Measurements from ENCODE around the gene MDC1.
A peak's percentile ranks its signal among the peaks of the same experiment; 100 is the strongest.
"Not testable (repeated sequence)": the region's sequence is repeated elsewhere in the genome, so short reads cannot be mapped to it uniquely, and the experiment has no call there.

The MDC1 gene, protein sequence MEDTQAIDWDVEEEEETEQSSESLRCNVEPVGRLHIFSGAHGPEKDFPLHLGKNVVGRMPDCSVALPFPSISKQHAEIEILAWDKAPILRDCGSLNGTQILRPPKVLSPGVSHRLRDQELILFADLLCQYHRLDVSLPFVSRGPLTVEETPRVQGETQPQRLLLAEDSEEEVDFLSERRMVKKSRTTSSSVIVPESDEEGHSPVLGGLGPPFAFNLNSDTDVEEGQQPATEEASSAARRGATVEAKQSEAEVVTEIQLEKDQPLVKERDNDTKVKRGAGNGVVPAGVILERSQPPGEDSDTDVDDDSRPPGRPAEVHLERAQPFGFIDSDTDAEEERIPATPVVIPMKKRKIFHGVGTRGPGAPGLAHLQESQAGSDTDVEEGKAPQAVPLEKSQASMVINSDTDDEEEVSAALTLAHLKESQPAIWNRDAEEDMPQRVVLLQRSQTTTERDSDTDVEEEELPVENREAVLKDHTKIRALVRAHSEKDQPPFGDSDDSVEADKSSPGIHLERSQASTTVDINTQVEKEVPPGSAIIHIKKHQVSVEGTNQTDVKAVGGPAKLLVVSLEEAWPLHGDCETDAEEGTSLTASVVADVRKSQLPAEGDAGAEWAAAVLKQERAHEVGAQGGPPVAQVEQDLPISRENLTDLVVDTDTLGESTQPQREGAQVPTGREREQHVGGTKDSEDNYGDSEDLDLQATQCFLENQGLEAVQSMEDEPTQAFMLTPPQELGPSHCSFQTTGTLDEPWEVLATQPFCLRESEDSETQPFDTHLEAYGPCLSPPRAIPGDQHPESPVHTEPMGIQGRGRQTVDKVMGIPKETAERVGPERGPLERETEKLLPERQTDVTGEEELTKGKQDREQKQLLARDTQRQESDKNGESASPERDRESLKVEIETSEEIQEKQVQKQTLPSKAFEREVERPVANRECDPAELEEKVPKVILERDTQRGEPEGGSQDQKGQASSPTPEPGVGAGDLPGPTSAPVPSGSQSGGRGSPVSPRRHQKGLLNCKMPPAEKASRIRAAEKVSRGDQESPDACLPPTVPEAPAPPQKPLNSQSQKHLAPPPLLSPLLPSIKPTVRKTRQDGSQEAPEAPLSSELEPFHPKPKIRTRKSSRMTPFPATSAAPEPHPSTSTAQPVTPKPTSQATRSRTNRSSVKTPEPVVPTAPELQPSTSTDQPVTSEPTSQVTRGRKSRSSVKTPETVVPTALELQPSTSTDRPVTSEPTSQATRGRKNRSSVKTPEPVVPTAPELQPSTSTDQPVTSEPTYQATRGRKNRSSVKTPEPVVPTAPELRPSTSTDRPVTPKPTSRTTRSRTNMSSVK (N-terminal part only)

DNA sequence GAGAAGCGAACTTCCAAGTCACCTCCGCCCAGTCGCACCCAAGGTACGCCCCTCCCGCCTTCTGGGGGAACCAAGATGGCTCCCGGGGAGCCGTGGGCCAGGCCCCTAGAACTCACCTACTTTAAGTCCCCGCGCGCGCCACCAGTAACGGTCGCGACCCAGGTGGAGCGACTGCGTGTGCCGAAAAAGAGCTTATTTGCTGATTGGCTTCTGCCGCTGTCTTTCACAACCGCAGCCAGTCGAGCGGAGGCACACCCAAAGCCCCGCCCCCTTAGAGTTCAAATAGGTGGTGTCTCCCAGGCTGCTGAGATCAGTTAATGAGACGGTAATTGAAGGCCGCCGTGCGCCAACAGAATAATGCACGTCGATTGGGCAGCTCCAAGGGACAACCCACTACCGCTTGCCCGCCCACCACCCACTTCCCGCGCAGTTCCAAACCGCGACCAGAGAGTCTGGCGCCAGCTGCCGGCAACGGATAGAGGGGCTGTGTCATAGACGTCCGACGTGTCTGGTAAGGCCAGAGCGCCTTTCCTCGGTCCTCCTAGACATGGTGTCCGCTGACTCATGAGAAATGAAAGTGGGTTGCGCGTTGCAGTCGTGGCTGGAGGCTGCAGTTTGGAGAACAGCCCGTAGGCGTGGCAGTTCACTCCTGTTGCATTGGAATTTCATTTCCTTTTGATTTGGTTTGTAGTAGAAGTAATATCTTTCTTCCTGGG lies at the start of gene MDC1:
MDC1 (minus strand) TSS at position 153 of the 716 bp plus-strand sequence. CDS start 2,106 bp downstream, outside the sequence.
- DNase-seq (ENCODE audit: low read depth), result peak; percentile 100

DNA sequence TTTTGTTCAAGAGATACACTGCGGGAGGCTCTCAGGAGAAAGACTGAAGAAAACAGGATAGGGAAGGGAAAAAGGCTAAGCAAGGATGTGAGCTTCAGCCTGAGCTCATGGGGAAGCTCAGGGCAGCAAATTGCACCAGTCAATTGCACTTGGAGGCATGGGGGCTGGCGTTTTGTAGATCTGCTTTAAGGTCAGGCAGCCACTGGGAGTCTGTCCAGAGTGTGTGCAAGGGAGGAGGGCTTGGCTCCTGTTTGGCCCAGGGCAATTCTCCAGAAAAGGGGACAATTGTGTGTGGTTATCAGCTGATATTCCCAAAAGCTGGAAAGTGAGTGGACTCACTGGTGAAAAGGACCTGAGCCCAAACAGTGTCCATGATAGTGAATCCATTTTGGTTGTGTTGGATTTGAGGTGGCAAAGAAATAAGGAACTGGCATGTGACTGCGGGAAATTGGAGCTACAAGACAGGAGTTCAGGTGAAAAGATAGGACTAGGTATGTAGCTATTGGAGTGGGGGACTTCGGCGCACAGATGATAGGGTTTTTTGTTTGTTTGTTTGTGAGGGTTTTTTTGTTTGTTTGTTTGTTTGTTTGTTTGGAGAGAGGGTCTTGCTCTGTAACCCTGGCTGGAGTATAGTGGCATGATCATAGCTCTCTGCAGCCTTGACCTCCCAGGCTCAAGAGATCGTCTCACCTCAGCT lies 49.5 kb upstream of the MDC1 start:
- DNase-seq (ENCODE audit: low read depth), result no peak

DNA sequence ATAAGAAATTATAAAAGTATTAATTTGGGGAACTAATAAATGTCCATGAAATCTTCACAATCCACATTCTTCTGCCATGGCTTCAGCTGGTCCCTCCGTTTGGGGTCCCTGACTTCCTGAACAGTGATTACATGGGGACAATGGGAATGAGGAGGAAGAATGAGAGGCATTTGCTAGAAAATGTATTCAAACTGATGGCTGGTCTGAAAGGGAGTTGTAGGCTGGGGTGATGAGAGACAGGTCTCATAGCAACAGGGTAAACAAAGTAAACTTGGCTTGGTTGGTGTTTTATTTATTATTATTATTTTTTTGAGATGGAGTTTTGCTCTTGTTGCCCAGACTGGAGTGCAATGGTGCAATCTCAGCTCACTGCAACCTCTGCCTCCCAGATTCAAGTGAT lies 48.4 kb upstream of the MDC1 start:
- DNase-seq (ENCODE audit: low read depth), result not testable (repeated sequence)

DNA sequence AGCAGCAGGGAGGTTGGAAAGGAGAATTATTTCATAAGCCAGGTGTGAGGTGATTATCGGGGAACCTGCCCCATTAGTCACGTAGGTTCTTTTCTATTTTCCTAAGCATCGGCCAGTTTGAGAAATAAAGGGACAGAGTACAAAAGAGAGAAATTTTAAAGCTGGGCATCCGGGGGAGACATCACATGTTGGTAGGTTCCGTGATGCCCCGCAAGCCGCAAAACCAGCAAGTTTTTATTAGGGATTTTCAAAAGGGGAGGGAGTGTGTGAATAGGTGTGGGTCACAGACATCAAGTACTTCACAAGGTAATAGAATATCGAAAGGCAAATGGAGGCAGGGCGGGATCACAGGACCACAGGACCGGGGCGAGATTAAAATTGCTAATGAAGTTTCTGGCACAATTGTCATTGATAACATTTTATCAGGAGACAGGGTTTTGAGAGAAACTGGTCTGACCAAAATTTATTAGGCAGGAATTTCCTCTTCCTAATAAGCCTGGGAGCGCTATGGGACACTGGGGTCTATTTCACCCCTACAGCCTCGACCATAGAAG lies 47.5 kb upstream of the MDC1 start:
- not testable (repeated sequence) for DNase-seq (ENCODE audit: low read depth)

DNA sequence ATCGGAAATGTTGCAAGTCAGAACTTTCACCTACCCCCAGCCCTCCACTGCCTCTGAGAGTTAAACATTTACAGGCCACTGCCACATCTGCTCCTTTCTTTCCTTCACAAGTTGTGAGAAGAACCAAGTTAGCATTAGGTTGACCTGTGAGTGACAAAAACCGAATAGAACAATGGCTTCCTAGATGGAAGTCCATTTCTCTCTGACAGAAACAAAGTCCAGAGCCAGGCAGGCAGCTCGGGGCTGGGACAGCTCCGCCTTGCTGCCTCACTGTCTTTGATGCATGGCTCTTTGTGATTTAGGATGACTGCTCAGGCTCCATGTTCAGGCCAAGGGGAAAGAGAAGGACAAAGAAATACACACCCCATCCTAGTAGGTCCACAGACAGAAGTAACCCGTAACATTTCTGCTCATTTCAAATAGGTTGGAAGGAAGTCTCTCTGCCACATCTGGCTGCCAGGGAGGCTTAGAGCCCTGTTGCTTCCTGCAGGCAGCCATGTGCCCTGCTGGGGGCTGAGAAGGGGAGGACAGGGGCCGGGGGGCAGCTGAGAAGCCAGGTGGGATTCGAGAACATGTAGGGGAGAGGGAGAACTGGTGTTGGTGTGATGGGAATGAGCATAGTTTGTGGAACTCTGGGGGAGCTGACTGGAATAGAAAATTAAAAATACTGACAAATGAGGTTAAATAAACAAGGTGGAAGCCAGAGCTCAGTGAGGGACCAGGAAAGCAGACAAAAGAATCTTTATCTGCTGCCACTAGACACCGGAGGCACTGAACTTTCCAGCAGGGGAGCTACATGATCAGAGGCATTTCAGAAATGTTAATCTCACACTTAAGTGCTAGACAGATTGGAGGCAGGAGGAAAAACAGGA lies 46.8 kb upstream of the MDC1 start:
- peak; percentile 45 for DNase-seq (ENCODE audit: low read depth)

DNA sequence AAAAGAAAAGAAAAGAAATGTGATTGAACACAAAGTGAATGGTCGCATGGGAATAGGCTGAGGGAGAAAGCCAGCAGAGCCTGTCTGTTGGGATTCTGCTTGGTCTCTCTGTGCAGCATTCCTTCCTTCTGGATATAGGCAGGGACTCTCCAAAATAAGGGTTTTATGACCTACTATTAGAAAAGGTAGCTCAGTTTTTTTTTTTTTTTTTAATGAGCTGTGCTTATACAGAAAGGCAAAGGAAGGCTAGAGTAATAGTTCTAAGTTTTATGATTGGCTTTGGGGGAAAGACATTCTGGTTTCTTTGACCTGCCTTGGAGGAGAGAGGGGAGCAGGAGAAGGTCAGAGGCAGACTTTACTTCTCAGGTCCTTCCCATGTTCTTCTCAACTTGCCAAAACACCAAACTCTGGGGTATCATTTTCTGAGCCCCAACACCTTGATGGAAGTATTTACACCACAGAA lies 46.1 kb upstream of the MDC1 start:
- no peak for DNase-seq (ENCODE audit: low read depth)

DNA sequence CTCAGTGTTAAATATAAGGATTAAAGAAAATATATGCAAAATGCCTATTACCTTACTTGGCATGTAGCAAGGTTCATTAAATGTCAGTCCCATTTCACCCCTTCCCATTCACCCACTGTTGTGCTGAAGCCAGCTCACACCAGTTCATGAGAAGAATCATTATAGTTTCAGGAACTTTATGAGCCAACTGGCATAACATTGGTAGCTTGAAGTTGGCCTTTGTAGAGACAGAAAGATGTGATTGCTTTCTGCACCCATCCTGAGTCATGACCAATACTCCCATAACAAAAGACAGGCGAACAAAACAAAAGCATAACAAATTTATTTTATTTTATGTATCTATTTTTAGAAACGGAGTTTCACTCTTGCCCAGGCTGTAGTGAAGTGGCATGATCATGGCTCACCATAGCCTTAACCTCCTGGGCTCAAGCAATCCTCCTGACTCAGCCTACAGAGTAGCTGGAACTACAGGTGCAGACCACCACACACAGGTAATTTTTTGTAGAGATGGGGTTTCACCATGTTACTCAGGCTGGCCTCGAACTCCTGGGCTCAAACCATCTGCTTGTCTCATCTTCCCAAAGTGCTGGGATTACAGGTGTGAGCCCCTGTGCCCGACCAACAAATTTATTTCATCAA lies 44.8 kb upstream of the MDC1 start:
- DNase-seq (ENCODE audit: low read depth), result no peak

DNA sequence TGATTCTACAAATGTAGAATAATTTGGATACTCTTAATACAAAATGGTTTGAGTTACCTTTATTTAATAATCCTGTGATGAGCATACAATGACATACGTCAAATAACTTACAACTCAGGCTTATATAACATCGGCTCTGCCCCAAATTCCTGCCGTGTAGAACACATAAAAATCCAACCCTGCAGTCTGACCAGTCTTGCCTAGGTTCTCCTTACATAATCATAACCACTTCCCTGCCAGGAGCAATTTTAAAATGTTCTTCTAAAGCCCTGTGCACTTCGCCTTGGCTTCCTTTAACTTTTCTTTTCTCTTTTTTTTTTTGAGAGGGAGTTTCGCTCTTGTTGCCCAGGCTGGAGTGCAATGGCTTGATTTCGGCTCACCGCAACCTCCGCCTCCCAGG lies 43.5 kb upstream of the MDC1 start:
- no peak for DNase-seq (ENCODE audit: low read depth)

DNA sequence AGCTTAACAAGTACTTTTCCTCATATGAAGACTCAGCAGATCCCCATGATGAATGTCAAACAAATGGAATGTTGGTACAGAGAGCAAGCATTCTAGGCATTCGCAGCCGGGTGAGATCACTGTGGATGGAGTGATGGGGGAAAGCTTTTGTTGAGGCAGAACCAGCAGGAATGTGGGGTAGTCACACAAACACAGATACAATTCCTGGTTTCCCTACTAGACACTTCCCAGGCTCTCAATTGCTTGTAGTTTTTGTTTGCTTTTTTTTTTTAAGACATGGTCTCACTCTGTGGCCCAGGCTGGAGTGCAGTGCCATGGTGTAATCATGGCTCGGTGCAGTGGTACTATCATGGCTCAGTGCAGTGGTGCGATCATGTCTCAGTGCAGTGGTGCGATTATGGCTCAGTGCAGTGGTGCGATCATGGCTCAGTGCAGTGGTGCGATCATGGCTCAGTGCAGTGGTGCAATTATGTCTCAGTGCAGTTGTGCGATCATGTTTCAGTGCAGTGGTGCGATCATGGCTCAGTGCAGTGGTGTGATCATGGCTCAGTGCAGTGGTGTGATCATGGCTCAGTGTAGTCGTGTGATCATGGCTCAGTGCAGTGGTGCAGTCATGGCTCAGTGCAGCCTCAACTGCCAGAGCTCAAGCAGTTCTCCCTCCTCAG lies 42.6 kb upstream of the MDC1 start:
- DNase-seq (ENCODE audit: low read depth), result peak; percentile 98

DNA sequence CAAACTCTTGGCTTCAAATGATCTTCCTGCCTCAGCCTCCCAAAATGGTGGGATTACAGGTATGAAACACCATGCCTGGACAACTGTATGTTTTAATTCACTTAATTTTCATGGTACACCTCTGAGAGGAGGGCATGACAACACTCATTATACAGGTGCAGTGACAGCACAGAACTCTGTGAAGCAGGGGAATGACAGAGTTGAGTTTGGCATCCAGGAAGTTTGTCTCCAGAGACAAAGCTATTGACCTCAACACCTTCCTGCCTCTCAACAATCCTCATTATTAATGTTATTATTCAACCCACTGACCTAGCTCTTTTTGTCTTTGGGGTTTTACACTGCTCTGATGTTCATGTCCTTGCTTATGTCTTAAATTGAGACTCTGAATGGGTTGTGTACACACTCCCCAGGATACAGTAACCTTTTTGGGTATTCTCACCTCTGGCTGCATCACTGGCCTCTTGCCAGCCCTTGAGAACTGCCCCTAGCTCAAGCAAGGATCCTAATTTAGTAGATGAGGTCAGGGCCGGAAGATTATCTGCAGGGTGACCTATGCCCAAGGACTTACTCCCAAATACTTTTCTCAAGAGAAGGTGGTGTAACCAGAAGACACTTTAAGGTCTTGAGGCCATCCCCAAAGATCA lies 40.3 kb upstream of the MDC1 start:
- no peak for DNase-seq (ENCODE audit: low read depth)

DNA sequence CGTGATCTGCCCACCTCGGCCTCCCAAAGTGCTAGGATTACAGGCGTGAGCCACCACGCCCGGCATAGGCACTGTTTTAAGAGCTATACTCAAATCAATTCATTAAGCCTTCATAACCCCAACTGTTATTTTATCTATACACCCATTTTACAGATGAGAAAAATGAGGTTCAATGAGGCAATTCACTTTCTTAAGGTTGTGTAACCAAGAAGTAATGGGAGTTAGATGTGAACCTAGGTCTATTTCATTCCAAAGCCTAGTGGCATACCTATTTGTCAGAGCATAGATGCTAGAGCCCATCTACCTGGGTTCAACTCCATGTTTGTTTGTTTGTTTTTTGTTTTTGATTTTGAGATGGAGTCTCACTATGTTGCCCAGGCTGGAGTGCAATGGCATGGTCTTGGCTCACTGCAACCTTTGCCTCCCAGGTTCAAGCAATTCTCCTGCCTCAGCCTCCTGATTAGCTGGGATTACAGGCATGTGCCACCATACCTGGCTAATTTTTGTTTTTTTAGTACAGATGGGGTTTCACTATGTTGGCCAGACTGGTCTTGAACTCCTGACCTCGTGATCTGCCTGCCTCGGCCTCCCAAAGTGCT lies 39.4 kb upstream of the MDC1 start:
- not testable (repeated sequence) for DNase-seq (ENCODE audit: low read depth)

DNA sequence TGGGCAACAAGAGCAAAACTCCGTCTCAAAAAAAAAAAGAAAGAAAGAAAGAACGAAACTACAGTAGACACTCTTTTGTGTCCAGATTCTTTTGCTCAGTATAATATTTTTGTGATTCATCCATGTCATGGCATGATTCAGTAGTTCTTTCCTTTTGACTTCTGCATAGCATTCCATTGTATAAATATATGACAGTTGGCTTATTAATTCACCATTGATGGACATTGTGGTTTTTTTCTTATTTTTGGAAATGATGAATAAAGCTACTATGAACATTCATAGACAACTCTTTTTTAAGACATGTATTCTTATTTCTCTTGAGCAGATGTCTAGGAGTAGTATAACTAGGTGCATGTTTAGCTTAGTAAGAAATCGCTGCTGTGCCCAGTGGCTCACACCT lies 37.5 kb upstream of the MDC1 start:
- peak; percentile 92 for DNase-seq (ENCODE audit: low read depth)

DNA sequence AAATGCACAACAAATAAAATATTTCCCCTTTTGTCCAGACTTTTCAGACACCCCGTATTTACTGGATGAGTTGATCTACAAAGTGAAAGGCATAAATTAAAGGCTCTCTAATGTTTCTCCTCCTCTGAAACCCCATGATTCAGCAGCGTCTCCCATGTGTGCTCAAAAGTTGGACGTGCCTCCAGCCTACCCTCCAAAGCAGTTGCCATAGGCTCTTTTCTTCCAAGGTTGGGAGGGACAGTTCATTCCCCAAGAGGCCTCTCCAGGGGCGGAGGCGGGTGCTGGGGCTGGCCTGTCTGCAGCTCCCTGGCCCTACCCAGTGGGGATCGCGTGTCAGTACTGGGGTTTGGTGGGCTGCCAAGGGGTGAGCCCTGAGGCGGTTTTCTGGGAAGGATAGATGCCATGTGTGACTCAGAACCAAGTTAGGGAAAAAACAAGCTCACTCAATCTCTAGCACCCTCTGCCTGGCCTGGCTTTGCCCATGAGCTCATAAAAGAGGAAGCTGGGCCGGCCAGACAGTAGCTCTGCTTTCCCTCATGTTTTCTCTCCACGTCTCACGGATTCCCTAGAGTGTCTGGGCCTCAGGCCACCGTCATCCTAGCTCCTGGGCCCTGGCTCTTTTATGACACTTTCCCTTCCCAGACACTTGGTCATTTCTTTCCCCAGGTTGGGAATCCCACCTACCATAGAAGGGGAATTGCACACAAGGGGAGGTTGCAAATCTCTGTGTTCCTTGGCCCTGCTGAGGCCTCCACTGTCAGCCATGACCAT lies 35.3 kb upstream of the MDC1 start:
- DNase-seq (ENCODE audit: low read depth), result peak; percentile 100

DNA sequence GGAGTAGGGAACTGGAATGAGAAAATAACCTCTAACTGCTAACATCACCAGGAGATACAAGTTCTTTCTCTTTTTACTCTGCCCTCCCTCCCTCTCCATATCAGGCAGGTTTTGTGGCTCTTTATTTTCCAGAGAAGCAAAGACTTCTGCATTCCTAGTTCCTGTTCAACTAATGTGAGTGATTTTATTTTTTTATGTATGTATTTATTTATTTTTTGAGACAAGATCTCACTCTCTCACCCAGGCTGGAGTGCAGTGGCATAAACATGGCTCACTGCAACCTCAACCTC lies 33.2 kb upstream of the MDC1 start:
- DNase-seq (ENCODE audit: low read depth), result no peak

DNA sequence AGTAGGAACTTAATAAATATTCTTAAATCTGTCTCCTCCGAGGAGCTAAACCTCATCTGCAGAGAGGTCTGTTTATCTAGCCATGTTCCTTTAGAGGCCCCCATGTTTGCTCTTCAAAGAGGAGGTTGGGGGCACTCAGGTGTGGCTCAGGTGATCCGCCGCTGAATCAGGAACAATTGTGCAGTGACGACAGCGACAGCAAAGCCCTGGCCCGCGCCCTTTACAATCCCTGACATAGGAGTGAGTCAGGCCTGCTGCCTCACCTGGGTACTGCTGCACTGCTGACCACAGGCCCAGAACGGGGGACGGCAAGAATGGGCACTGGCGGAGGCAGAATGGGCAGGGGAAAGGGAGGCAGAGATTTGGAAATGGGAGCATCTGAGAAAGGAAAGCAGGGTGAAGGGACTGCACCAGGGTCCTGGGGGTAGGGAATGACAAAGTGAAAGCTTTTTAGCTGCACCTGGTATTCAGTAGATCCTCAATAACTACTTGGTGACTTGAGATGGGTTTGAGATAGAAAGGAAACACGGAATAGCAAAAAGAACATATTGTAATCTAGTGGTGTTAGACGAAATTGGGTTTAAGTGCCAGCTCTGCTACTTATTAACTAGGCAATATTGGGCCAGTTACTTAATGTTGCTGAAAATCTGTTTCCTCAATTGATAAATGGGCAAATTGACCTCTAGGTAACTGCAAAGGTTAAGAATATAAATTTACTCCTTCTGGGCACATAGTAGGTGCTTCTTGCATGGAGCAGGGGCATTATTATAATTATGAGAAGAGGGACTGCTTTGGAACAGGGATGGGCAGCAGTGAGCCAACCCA lies 32.7 kb upstream of the MDC1 start:
- DNase-seq (ENCODE audit: low read depth), result peak; percentile 45
